ENCODE data around the gene LRRIQ1. TPM values are rescaled to one million over a fixed set of nuclear protein-coding genes. Genes with fewer than 3 reads are reported as not detected.

LRRIQ1 gene
- total and polyA plus RNA-seq, 2 of the 13 experiments (the other 11 are each of a cell fraction or from before 2014, with no cell fraction given), result not detected

GRCh38 chr12:85155791-85156190, 119.6 kb downstream of the LRRIQ1 start (continued):
- TF ChIP-seq ZNF207 (IDR thresholded peaks at IDR 0.05; ENCODE audit: borderline replicate concordance), result no peak
- no peak for TF ChIP-seq GZF1 (CRISPR knock-in tag; IDR thresholded peaks at IDR 0.05)
- no peak for TF ChIP-seq HMGXB3 (CRISPR knock-in tag; IDR thresholded peaks at IDR 0.05; ENCODE audit: borderline replicate concordance)

- Histone ChIP-seq H3K27me3 (ENCODE audit: control insufficient read depth in 1 of 2, insufficient read depth in 2 of 2, low read length in 2 of 2) (no peaks in the 10 kb centered on the region), H3K27ac (ENCODE audit: extremely low read length, insufficient read depth, low read length) (no peak overlapping the region), H3K36me3 (replicated peaks in 1 of 2; ENCODE audit: control insufficient read depth in 1 of 2, insufficient read depth in 2 of 2, low read length in 2 of 2) (no peaks in the 10 kb centered on the region), H3K4me2 (ENCODE audit: low read depth, low read length) (no peak overlapping the region), H2AFZ (ENCODE audit: low read length) (no peak overlapping the region), H3K4me1 (ENCODE audit: insufficient read depth, low read length) (no peaks in the 10 kb centered on the region), H3K9me3 (ENCODE audit: low read length) (no peaks in the 10 kb centered on the region), H3K9ac (ENCODE audit: insufficient read depth, low read depth, low read length) (no peak overlapping the region), H3K79me2 (ENCODE audit: insufficient read depth, low read length) (no peaks in the 10 kb centered on the region), H4K20me1 (ENCODE audit: insufficient read depth, low read length) (no peaks in the 10 kb centered on the region), H3K4me3 (replicated peaks in 1 of 3; ENCODE audit: insufficient read depth in 1 of 3, low read depth in 2 of 3, low read length in 3 of 3) (no peak overlapping the region)
- DNase-seq (ENCODE audit: low spot score), result no peak
- CTCF ChIA-PET (ENCODE audit: low intra/inter-chr PET ratio, low total read pairs), result no interaction called here
- no peak for ATAC-seq
- TF ChIP-seq HHEX (CRISPR knock-in tag; IDR thresholded peaks at IDR 0.05) (no peak), ZNF260 (CRISPR knock-in tag; IDR thresholded peaks at IDR 0.05; ENCODE audit: borderline replicate concordance, low read depth) (no peak)
- no peak for FAIRE-seq
- BruUV-seq (replicated peaks), result no TSS peak
- intact Hi-C loops (cut with micrococcal nuclease; ENCODE audit: unreplicated experiment), result loop anchor here (2.0 kb wide), 1 partner anchor 292 kb away; no protein-coding TSS in a partner anchor
- under 1% methylated on average over 3 of the region's 3 CpGs for WGBS (ENCODE audit: low lambda C conversion rate)
- in situ Hi-C loops (cut with HindIII; ENCODE audit: extremely low pct_ligation_motif_present, low pct_unique_long_range_greater_than_20kb), result no loop called here
- POLR2A ChIA-PET, result no interaction called here
Measured at GRCh38 chr12:85156569-85156968, 120.4 kb downstream of the LRRIQ1 start.
